Upper lobe of right lung (tissue), 1 donor: ENCODE results near the gene OMA1. TPM values are rescaled to one million over a fixed set of nuclear protein-coding genes. Genes with fewer than 3 reads are reported as not detected.

Source experiments
- ATAC-seq: fragments of 200-7000 bp; cut with Tn5 transposase; one replicate; pipeline ENCODE4 v1.9.1; 2020; ENCODE audit warnings: mild to moderate bottlenecking, moderate library complexity
- DNase-seq: peaks from one replicate; pipeline ENCODE4 v3.0.0-alpha.2; 2020
- H3K27ac ChIP-seq: fragments of 200-600 bp; one replicate; pipeline ENCODE4 v1.8.0; 2022
- H3K27me3 ChIP-seq: fragments of 200-600 bp; one replicate; pipeline ENCODE4 v1.8.0; 2022; ENCODE audit warnings: mild to moderate bottlenecking
- H3K36me3 ChIP-seq: fragments of 200-600 bp; one replicate; pipeline ENCODE4 v1.8.0; 2022
- H3K4me1 ChIP-seq: fragments of 200-600 bp; one replicate; pipeline ENCODE4 v1.8.0; 2022
- H3K4me3 ChIP-seq: fragments of 200-600 bp; one replicate; pipeline ENCODE4 v1.8.0; 2022; ENCODE audit warnings: mild to moderate bottlenecking
- H3K9me3 ChIP-seq: fragments of 200-600 bp; one replicate; pipeline ENCODE4 v1.8.0; 2022
- intact Hi-C: fragments of 100-400 bp; cut with DNase I; formaldehyde crosslinking; loops from one replicate; pipeline ENCODE4 v1.11.0; 2022
- total RNA-seq: library from RNA; stranded (reverse); fragmentation: NEBNext Ultra II Directional; extraction: Animal tissue kit (Norgen Biotek cat#: 25700); gene quantifications from one replicate; pipeline ENCODE4 v1.2.1, GENCODE V29; 2021
- TF ChIP-seq, protein P1 (sequence below): fragments of 200-600 bp; IDR thresholded peaks from one replicate; pipeline ENCODE4 v1.8.0; 2022; ENCODE audit warnings: antibody characterized with exemption
- donor health status: DM: no; HTN: yes; CAD: no; lungs with severe emphysema.

OMA1 gene
- total RNA-seq, 1 donor from 2014 or later: 31.3 TPM

DNA sequence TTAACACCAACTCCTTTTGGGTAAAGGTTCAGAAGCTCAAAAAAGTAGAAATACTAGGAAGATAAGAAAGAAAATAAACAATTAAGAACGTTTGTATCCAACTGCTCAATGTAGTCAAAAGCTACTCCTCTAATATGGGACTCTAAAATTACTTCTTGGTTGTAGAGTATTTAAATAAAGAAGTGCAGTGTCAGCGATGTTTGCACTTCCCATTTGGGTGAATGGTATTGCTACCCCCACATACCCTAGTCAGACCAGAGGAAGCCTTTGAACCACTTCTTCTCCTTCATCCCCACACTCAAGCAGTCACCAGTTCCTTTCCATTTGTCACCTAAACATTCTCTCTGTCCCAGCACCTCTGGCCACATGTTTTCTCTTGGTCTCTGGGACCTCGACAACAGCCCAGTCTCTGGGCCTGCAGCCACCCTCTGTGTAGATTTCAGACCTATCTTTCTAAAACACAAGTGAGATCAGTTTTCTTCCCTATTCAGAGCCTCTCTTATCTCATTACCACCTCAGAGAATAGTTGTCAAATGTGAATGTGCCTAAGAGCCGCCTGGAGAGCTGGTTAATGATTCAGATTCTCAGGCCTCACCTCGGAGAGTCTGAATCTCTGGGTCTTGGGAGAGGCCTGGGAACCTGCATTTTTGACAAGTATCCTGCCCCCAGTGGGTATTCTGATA, 109.8 kb downstream of the OMA1 start:
- Histone ChIP-seq H3K36me3 (no peaks in the 10 kb centered on the region), H3K4me3 (no peak overlapping the region), H3K27me3 (no peaks in the 10 kb centered on the region), H3K27ac (no peak overlapping the region), H3K4me1 (peaks cover 9% of the 10 kb centered on the region), H3K9me3 (no peaks in the 10 kb centered on the region)
- intact Hi-C loops: no loop called here
- TF ChIP-seq, protein P1, sequence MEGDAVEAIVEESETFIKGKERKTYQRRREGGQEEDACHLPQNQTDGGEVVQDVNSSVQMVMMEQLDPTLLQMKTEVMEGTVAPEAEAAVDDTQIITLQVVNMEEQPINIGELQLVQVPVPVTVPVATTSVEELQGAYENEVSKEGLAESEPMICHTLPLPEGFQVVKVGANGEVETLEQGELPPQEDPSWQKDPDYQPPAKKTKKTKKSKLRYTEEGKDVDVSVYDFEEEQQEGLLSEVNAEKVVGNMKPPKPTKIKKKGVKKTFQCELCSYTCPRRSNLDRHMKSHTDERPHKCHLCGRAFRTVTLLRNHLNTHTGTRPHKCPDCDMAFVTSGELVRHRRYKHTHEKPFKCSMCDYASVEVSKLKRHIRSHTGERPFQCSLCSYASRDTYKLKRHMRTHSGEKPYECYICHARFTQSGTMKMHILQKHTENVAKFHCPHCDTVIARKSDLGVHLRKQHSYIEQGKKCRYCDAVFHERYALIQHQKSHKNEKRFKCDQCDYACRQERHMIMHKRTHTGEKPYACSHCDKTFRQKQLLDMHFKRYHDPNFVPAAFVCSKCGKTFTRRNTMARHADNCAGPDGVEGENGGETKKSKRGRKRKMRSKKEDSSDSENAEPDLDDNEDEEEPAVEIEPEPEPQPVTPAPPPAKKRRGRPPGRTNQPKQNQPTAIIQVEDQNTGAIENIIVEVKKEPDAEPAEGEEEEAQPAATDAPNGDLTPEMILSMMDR: no peak
- no peak for DNase-seq
- no peak for ATAC-seq

DNA sequence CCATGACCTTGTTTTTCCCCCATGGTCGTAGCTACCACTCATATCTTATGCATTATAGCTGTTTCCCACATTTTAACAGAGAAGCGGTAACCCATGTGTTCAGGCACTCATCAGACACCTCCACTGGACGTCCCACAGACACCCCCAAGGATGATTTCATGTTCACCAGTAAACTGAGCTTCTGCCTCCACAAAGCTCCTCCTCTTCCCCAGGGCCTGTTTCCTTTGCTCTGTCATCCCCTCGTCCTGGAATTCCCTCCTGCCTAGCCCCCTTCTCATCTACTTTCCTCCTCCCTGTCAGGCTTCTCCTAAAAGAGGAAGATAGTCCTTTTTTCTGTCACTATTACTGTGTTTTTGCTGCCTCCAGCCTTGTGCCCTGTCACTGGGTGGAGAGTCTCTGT, 111.2 kb downstream of the OMA1 start:
- Histone ChIP-seq H3K36me3 (no peaks in the 10 kb centered on the region), H3K27me3 (no peaks in the 10 kb centered on the region), H3K4me3 (no peak overlapping the region), H3K9me3 (no peaks in the 10 kb centered on the region), H3K4me1 (peaks cover 9% of the 10 kb centered on the region), H3K27ac (no peak overlapping the region)
- DNase-seq: no peak
- no peak for ATAC-seq
- TF ChIP-seq, protein P1: no peak
- intact Hi-C loops: no loop called here

DNA sequence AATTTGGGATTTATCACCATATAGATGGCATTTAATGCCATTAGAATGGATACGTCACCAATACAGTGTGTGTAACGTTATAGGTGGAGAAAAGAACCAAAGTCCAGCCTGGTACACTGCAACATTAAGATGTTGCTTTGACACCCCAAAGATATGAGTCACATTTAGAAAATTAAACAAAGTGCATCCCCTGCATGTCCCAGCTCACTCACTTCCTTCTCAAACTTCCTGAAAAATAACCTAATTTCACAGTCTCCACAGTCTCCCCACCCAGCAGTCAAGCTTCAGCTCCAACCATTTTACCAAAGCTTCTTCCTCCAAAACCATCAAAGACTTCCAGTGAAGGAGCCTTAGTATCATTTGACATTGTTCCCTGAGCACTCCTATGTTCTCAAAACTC, 111.9 kb downstream of the OMA1 start:
- peaks cover 9% of the 10 kb centered on the region for H3K4me1 ChIP-seq
- no peak overlapping the region for H3K4me3 ChIP-seq
- no peak for DNase-seq
- no peak overlapping the region for H3K27ac ChIP-seq
- no peaks in the 10 kb centered on the region for H3K27me3 ChIP-seq
- H3K9me3 ChIP-seq: no peaks in the 10 kb centered on the region
- intact Hi-C loops: no loop called here
- H3K36me3 ChIP-seq: no peaks in the 10 kb centered on the region
- TF ChIP-seq, protein P1: no peak
- peak; percentile 37 for ATAC-seq

DNA sequence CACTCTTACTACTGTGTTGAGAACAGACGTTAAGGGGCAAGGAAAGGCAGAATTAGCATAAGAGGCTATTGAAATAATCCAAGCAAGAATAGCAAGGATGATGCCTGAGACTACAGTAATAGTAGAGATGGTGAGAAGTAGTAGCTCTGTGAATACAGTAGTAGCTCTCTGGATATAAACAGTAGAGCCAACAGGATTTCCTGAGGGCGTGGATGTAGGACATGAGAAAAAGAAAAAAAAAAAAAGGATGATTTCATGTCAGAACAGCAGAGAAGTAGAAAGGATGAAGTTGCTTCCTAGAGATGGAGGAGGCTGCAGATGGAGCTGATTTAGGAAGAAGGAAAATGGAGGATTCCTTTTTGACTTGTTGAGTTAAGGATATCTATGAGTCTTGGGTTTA, 112.3 kb downstream of the OMA1 start:
- no peaks in the 10 kb centered on the region for H3K27me3 ChIP-seq
- H3K4me1 ChIP-seq: peaks cover 9% of the 10 kb centered on the region
- no peak for ATAC-seq
- TF ChIP-seq, protein P1: no peak
- H3K27ac ChIP-seq: no peak overlapping the region
- H3K9me3 ChIP-seq: no peaks in the 10 kb centered on the region
- intact Hi-C loops: no loop called here
- DNase-seq: no peak
- H3K4me3 ChIP-seq: no peak overlapping the region
- no peaks in the 10 kb centered on the region for H3K36me3 ChIP-seq

DNA sequence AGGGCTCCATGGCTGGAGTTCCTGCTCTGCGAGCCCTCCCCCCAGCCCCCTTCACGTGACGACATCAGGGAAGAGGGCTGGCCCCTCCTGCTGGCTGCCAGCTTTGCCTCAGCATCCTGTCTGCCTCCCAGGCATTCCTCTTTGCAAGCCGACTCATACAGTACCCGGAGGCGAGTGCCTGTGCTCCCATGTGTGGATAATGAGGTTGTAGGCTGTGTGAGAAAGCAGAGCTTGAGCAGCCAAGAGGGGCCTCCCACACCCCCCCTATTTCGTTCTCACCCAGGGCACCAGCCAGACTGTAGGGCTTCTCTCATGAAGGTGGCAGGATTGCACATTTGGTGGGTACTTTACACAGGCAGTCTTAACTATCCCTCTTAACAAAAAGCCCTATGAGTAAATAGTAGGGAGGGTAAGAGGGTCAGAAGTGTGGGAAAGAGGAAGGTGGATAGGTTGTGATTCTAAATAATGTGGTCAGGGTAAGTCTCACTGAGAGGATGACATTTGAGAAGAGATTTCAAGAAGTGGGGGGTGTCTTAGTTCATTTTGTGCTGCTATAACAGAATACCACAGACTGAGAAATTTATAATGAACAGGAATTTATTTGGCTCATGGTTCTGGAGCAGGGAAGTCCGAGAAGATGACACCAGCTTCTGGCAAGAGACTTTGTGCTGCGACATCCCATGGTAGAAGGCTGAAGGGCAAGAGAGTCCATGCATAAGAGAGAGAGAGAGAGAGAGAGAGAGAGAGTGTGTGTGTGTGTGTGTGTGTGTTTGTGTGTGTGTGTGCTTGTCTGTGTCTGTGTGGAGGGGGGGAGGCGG, 113.5 kb downstream of the OMA1 start:
- no peak for DNase-seq
- H3K27me3 ChIP-seq: no peaks in the 10 kb centered on the region
- no peak overlapping the region for H3K27ac ChIP-seq
- ATAC-seq: peak; percentile 36
- H3K9me3 ChIP-seq: no peaks in the 10 kb centered on the region
- no peaks in the 10 kb centered on the region for H3K36me3 ChIP-seq
- peaks cover 9% of the 10 kb centered on the region for H3K4me1 ChIP-seq
- no peak overlapping the region for H3K4me3 ChIP-seq
- intact Hi-C loops: no loop called here
- TF ChIP-seq, protein P1: no peak
